K562 (cell line): ENCODE results near the gene S100P. TPM values are rescaled to one million over a fixed set of nuclear protein-coding genes. Genes with fewer than 3 reads are reported as not detected.

ENCODE experiments used
- MBD1 ChIP-seq: fragments of 250-450 bp; sonication (Bioruptor Pico); IDR thresholded peaks from 2 replicates; pipeline ENCODE4 v1.8.0; 2022; ENCODE audit warnings: inconsistent platforms
- NCOA1 ChIP-seq: fragments of 450-650 bp; IDR thresholded peaks from 2 replicates; pipeline ENCODE4 v1.6.1; 2016; ENCODE audit warnings: low read depth
- OTX1 ChIP-seq: fragments of 450-650 bp; formaldehyde crosslinking; IDR thresholded peaks from 2 replicates; pipeline ENCODE4 v1.4.0; 2022; ENCODE audit warnings: mild to moderate bottlenecking
- PHF8 ChIP-seq: fragments of 200-600 bp; sonication (generic); IDR thresholded peaks from 2 replicates; pipeline ENCODE4 v1.6.1; 2012; ENCODE audit warnings: mixed run types, mild to moderate bottlenecking, inconsistent platforms, low read length, moderate library complexity, borderline replicate concordance
- RBM34 ChIP-seq: fragments of 200-400 bp; formaldehyde crosslinking; IDR thresholded peaks from 2 replicates; pipeline ENCODE4 v1.6.1; 2018; ENCODE audit warnings: low read length, borderline replicate concordance; ENCODE audit not compliant: insufficient read depth
- RFX1 ChIP-seq: fragments of 450-650 bp; IDR thresholded peaks from 2 replicates; pipeline ENCODE4 v1.6.1; 2016; ENCODE audit warnings: mild to moderate bottlenecking, moderate library complexity
- SFPQ ChIP-seq: fragments of 200-400 bp; formaldehyde crosslinking; IDR thresholded peaks from 2 replicates; pipeline ENCODE4 v1.6.1; 2017; ENCODE audit warnings: mild to moderate bottlenecking, low read depth, low read length, moderate library complexity
- STAT5A ChIP-seq: IDR thresholded peaks from 2 replicates; pipeline ENCODE4 v1.6.1; 2012; ENCODE audit warnings: low read length, inconsistent platforms, borderline replicate concordance
- ZBTB17 ChIP-seq: fragments of 450-650 bp; formaldehyde crosslinking; IDR thresholded peaks from 2 replicates; pipeline ENCODE4 v1.4.0; 2020; ENCODE audit warnings: mild to moderate bottlenecking
- ZNF124 ChIP-seq: sonication (generic); formaldehyde crosslinking; IDR thresholded peaks from 2 replicates; pipeline ENCODE4 v1.8.1; 2022; ENCODE audit warnings: missing genetic modification reagents
- ZNF184 ChIP-seq: sonication (generic); formaldehyde crosslinking; IDR thresholded peaks from 2 replicates; pipeline ENCODE4 v1.5.0; 2020; ENCODE audit warnings: missing genetic modification reagents
- ZNF24 ChIP-seq: fragments of 450-650 bp; IDR thresholded peaks from 2 replicates; pipeline ENCODE4 v1.6.1; 2016
- ZNF75A ChIP-seq: fragments of 450-650 bp; formaldehyde crosslinking; IDR thresholded peaks from 2 replicates; pipeline ENCODE4 v1.4.0; 2020; ENCODE audit warnings: mild to moderate bottlenecking
- ZZZ3 ChIP-seq: fragments of 450-650 bp; IDR thresholded peaks from 2 replicates; pipeline ENCODE4 v1.6.1; 2016; ENCODE audit warnings: antibody characterized with exemption, mild to moderate bottlenecking, moderate library complexity
- polyA plus RNA-seq, 8 experiments: library from polyadenylated mRNA; depleted of rRNA in 4 of 8; stranded (reverse) in 5 of 8; unstranded in 3 of 8; fragments of >200 nt; fragmentation: Nextera tagmentation in 2 of 8; fragmentation: Illumina TruSeq in 1 of 8; extraction: Ambion mirVana in 2 of 8; extraction: Trizol in 1 of 8; gene quantifications; 2 replicates each; pipeline versions ENCODE4 v1.2.1 to v1.2.3, GENCODE V29; 2011 to 2014; ENCODE audit warnings: inconsistent platforms in 1 of 8, missing spikeins in 1 of 8
- total RNA-seq, 7 experiments: library from RNA; depleted of rRNA in 6 of 7; stranded (reverse); fragments of >200 nt in 6 of 7; fragmentation: Illumina TruSeq in 2 of 7; extraction: Trizol in 2 of 7; gene quantifications; 2 replicates each; pipeline versions ENCODE4 v1.2.1 to v1.2.3, GENCODE V29; 2011 to 2021; ENCODE audit warnings: low replicate concordance in 1 of 7
- TF ChIP-seq, protein P1 (sequence below): fragments of 250-450 bp; sonication (Bioruptor Pico); IDR thresholded peaks from 2 replicates; pipeline ENCODE4 v1.6.1; 2021; ENCODE audit warnings: mild to moderate bottlenecking
- TF ChIP-seq, protein P2 (sequence below): fragments of 250-450 bp; sonication (Bioruptor Pico); IDR thresholded peaks from 2 replicates; pipeline ENCODE4 v1.5.0; 2022; ENCODE audit warnings: mild to moderate bottlenecking
- TF ChIP-seq, protein P3 (sequence below): sonication (generic); formaldehyde crosslinking; IDR thresholded peaks from 2 replicates; pipeline ENCODE4 v1.8.0; 2023; ENCODE audit warnings: mild to moderate bottlenecking, missing genetic modification reagents
- TF ChIP-seq, protein P4 (sequence below), 2 experiments: IDR thresholded peaks; 2 replicates each; pipeline ENCODE4 v1.6.1; 2012; ENCODE audit warnings: improper control_type of control experiment in 2 of 2, low read depth in 2 of 2, low read length in 2 of 2, borderline replicate concordance in 1 of 2

Gene S100P
- total and polyA plus RNA-seq, 9 of the 15 experiments (the other 6 are each of a cell fraction or from before 2014, with no cell fraction given) = 4.1 to 23.8 (median 7.5) TPM

GRCh38 chr4:6674500-6675149 lies 19.1 kb upstream of the S100P start (continued):
- TF ChIP-seq ZNF184 (no peak), PHF8 (no peak), MBD1 (no peak), RFX1 (no peak), STAT5A (no peak), ZBTB17 (CRISPR knock-in tag) (no peak), NCOA1 (no peak), ZNF124 (CRISPR knock-in tag) (no peak), OTX1 (CRISPR knock-in tag) (0 out of 2 replicates have a peak, but pooled peaks have one; percentile 46), ZZZ3 (0 out of 2 replicates have a peak, but pooled peaks have one; percentile 39), ZNF75A (CRISPR knock-in tag) (no peak), ZNF24 (no peak), RBM34 (no peak), SFPQ (no peak)
- TF ChIP-seq, protein P1, sequence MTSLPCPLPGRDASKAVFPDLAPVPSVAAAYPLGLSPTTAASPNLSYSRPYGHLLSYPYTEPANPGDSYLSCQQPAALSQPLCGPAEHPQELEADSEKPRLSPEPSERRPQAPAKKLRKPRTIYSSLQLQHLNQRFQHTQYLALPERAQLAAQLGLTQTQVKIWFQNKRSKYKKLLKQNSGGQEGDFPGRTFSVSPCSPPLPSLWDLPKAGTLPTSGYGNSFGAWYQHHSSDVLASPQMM (CRISPR knock-in tag) = no peak
- TF ChIP-seq, protein P2, sequence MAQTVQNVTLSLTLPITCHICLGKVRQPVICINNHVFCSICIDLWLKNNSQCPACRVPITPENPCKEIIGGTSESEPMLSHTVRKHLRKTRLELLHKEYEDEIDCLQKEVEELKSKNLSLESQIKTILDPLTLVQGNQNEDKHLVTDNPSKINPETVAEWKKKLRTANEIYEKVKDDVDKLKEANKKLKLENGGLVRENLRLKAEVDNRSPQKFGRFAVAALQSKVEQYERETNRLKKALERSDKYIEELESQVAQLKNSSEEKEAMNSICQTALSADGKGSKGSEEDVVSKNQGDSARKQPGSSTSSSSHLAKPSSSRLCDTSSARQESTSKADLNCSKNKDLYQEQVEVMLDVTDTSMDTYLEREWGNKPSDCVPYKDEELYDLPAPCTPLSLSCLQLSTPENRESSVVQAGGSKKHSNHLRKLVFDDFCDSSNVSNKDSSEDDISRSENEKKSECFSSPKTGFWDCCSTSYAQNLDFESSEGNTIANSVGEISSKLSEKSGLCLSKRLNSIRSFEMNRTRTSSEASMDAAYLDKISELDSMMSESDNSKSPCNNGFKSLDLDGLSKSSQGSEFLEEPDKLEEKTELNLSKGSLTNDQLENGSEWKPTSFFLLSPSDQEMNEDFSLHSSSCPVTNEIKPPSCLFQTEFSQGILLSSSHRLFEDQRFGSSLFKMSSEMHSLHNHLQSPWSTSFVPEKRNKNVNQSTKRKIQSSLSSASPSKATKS (CRISPR knock-in tag) = no peak
- TF ChIP-seq, protein P3, sequence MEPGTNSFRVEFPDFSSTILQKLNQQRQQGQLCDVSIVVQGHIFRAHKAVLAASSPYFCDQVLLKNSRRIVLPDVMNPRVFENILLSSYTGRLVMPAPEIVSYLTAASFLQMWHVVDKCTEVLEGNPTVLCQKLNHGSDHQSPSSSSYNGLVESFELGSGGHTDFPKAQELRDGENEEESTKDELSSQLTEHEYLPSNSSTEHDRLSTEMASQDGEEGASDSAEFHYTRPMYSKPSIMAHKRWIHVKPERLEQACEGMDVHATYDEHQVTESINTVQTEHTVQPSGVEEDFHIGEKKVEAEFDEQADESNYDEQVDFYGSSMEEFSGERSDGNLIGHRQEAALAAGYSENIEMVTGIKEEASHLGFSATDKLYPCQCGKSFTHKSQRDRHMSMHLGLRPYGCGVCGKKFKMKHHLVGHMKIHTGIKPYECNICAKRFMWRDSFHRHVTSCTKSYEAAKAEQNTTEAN (CRISPR knock-in tag) = no peak
- TF ChIP-seq, protein P4, sequence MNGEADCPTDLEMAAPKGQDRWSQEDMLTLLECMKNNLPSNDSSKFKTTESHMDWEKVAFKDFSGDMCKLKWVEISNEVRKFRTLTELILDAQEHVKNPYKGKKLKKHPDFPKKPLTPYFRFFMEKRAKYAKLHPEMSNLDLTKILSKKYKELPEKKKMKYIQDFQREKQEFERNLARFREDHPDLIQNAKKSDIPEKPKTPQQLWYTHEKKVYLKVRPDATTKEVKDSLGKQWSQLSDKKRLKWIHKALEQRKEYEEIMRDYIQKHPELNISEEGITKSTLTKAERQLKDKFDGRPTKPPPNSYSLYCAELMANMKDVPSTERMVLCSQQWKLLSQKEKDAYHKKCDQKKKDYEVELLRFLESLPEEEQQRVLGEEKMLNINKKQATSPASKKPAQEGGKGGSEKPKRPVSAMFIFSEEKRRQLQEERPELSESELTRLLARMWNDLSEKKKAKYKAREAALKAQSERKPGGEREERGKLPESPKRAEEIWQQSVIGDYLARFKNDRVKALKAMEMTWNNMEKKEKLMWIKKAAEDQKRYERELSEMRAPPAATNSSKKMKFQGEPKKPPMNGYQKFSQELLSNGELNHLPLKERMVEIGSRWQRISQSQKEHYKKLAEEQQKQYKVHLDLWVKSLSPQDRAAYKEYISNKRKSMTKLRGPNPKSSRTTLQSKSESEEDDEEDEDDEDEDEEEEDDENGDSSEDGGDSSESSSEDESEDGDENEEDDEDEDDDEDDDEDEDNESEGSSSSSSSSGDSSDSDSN (IDR thresholded peaks at IDR 0.05; ENCODE audit: borderline replicate concordance in 1 of 2, low read depth in 2 of 2, low read length in 2 of 2) = no peak
